GM21528 (cell line): ENCODE measurements around the gene ITFG1.
"Not testable (repeated sequence)": the region's sequence is repeated elsewhere in the genome, so short reads cannot be mapped to it uniquely, and the experiment has no call there.

Source experiments
- ATAC-seq: cut with Tn5 transposase; IDR thresholded peaks from one replicate; pipeline ENCODE4 v1.9.1; 2021; ENCODE audit warnings: mild to moderate bottlenecking, moderate library complexity; ENCODE audit not compliant: unreplicated experiment, low FRiP score

Gene ITFG1

GRCh38 chr16:47180073-47180472 is 280.8 kb downstream of the ITFG1 start:
- no peak for ATAC-seq

GRCh38 chr16:47175152-47175551 is 285.7 kb downstream of the ITFG1 start:
- no peak for ATAC-seq

DNA sequence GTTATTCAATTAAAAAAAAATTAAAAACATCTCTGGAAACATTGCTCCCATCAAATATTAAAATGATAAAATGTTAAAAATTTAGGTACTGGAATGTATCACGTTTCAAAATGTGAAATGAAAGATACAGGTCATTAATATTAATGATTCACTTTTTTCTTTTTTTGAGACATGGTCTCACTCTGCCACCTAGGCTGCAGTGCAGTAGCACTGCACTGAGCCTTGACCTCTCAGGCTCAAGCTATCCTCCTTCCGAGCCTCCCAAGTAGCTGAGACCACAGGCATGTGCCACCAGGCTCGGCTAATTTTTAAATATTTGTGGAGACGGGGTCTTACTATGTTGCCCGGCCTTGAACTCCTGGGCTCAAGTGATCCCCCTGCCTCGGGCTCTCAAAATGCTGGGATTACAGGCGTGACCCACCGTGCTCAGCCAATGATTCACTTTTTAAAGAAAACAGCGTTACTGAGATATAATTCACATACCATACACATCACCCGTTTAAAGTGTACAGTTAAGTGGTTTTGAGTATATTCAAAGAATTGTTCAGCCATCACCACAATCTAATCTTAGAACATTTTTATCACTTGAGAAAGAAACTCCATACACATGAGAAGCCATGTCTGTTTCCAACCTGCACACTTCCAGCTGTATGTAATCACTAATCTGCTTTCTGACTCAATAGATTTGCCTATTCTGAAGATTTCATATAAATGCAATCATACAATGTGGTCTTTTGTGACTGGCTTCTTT is 298.0 kb downstream of the ITFG1 start:
- no peak for ATAC-seq

- ATAC-seq, result no peak
These were observed 299.4 kb downstream of the ITFG1 start for GRCh38 chr16:47161464-47161863.

DNA sequence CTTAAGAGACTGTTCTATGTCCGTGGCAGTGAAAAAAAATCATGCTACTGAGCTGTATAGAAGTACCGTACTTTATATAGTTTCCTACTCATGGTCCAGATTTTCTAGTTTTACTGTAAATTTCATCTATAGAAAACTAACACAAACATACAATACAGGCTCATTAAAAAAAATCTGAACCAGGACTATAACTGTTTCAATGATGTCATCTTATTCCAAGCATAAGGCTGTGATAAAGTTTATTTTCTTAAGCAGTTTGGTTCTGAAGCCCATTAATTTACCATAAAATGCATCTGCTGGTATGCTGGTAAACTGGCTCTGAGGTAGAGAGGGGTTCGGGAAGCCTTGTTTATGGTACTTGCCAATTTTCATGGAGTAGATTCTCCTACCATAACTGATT is 300.4 kb downstream of the ITFG1 start:
- no peak for ATAC-seq

DNA sequence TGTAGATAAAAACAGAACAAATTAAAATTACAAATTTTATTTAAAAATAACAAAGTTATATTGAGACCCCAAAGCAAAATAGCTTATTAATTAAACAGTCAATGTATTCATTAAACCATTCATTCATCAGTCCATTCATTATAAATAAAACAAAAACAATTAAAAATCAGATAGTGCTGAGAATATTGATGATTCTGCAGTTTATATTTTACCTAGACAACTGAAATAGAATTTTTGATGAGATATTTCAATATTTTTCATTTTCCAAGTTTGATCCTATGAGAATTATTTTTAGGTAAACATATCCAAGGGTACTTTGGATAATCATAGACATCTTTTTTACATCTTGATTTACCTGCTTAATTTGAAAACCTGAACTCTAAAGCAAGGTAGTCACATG is 301.9 kb downstream of the ITFG1 start:
- ATAC-seq, result no peak

DNA sequence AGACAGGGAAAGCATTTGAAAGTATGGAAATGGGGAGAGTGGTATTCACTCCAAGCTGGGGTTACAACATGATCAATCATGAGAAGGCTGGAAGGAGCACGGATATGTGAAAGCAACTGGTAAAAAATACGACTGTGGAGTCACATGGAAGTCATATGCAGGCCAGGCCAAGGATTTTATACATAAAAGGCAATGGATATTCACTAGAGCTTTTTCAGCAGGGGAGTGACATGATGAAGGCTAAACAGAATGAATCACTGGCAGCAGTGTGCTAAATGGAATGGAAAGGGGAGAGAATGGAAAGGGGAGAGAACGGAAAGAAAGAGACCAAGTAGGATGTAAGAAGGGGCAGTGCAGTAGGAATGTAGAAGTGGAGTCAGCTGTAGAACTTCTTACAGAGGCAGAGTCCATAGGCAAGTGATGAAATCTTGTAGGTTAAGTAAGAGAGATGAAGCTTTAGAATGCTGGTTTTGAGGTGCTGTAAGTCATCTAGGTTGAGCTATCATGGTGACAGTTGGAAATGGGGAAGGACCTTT is 304.1 kb downstream of the ITFG1 start:
- ATAC-seq, result no peak

DNA sequence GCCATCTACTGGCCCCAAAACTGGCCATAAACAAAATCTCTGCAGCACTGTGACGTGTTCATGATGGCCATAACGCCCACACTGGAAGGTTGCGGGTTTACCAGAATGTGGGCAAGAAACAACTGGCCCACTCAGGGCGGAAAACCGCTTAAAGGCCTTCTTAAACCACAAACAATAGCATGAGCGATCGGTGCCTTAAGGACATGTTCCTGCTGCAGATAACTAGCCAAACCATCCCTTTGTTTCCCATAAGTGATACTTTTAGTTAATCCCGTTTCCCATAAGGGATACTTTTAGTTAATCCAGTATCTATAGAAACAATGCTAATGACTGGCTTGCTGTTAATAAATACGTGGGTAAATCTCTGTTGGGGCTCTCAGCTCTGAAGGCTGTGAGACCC is 308.4 kb downstream of the ITFG1 start:
- ATAC-seq, result not testable (repeated sequence)

DNA sequence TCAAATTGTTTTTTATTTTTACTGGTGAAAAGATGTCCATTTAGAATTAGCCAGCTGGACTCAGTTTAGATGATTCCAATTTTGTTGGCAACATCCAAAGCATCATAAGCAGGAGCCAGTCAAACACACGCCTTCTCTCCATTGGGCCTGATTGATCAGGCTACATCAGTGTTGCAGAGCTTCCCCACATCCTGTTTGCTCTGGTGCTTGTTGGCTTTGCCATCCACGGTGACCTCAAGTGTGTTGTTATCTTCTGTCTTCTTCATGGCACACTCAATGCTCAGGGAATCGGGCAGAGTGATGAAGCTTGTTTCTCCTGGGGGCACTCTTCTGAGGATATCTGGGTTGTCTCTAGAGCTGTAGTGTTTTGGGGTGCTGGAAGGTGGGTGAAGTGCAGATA is 310.8 kb downstream of the ITFG1 start:
- no peak for ATAC-seq

- ATAC-seq, result no peak
These were observed 316.3 kb downstream of the ITFG1 start for GRCh38 chr16:47144559-47144877.

GRCh38 chr16:47143677-47144558 is 316.9 kb downstream of the ITFG1 start, which contains the start of gene NETO2:
Gene NETO2 (minus strand): TSS chr16:47143945. CDS start chr16:47143612, 333 bp downstream.
- peak; percentile 52 for ATAC-seq

- ATAC-seq, result peak; percentile 70
These were observed 317.8 kb downstream of the ITFG1 start for GRCh38 chr16:47142821-47143676.

DNA sequence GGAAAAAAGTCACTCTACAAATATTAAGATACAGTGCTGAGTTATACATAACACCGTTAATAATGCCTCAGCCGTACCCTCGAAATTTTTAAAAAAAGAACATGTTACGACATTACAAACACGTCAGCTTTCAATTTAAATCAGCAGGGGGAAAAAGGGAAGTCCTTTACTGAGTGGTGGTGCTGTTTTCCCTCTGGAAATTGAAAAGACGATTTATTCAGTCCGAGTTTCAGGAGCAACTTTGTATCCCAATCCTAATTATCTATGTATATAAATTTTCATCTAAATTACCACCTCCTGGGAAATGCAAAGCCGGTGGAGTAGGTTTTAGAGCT is 318.4 kb downstream of the ITFG1 start:
- ATAC-seq, result no peak

- peak; percentile 50 for ATAC-seq
These were observed 318.9 kb downstream of the ITFG1 start for GRCh38 chr16:47141773-47142485.

DNA sequence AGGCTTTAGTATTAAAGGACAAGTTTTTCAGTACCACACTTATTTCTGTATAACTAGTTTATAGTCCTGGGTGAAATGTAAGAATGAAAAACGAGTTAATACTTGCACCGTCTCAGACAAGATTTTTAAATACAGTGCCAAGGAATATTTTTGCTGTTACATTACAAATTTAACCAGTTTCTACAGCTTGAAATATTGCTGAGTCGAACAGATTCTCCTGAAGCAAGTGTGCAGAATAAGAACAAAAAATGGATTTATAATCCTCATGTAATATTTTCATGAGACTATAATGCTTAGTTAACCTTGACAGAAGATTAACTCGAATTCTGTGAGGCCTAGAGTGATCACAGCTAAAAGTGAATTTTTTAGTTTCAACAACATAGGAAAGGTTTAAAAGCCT is 320.2 kb downstream of the ITFG1 start:
- no peak for ATAC-seq

DNA sequence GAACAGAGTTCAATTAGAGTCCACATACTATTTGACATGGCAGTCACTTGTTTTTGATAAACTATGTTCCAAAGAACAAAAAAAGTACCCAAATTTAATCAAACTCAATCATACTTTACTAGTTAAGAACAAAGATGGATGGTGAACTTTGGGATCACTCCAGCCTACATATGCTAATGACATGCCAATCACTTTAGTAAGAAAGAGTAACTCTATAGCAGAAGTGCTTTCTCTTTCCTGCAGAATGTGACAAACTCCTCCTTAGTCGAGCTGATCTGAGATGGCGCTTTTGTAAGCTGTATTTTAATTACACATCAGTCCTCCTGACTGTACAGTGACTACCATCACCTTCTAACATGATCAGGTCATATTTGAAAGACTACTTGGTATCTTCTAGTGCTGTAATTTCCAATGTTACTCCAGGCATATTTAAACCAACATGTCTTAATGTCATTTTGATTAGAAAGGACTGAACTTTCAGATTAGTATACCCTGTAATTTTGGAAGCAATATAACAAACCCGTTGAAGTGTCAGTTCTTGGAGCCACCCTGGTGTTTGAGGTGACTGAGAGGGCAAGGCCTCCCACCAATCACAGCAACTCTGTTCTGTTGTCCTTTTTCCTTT is 321.2 kb downstream of the ITFG1 start:
- no peak for ATAC-seq

GRCh38 chr16:47137925-47138324 is 322.9 kb downstream of the ITFG1 start:
- ATAC-seq, result not testable (repeated sequence)

DNA sequence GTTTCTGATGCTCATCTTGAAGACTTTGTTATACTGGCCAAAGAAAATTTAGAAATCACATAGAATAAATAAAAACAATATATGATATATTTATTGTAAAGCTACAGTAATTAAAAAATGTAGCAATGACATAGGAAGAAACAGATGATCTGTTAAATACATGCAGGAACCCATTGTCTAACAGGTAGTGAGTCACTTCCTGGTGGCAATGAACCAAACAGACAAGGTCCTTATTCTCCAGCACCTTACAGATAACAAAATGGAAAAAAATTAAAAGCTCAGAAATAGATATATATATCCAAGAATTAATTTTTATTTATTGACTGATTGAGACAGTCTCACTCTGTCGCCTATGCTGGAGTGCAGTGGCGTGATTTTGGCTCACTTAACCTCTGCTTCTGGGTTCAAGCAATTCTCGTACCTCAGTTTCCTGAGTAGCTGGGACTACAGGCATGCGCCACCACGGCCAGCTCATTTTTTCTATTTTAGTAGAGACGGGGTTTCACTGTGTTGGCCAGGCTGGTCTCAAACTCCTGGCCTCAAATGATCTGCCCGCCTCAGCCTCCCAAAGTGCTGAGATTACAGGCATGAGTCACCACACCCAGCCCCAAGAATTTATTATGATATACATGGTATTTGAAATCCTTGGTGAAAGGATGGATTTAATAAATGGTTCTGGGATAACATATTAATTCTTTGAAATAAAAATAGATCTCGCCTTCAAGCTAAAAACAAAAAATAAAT is 324.6 kb downstream of the ITFG1 start:
- no peak for ATAC-seq

- ATAC-seq, result no peak
These were observed 326.3 kb downstream of the ITFG1 start for GRCh38 chr16:47134550-47134949.
